ENCODE data around the gene SLC22A4.

DNA sequence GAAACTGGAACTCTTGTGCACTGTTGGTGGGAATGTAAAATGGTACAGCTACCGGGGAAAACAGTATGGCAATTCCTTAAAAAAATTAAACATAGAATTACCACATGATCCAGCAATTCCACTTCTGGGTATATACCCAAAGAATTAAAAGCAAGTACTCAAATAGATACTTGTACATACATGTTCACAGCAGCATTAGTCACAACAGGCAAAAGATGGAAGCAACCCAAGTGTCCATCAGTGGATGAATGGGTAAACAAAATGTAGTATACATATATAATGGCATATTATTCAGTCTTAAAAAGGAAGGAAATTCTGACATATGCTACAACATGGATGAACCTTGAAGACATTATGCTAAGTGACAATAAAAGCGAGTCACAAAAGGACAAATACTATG lies 67.9 kb downstream of the SLC22A4 start:
- TF ChIP-seq, protein P1, sequence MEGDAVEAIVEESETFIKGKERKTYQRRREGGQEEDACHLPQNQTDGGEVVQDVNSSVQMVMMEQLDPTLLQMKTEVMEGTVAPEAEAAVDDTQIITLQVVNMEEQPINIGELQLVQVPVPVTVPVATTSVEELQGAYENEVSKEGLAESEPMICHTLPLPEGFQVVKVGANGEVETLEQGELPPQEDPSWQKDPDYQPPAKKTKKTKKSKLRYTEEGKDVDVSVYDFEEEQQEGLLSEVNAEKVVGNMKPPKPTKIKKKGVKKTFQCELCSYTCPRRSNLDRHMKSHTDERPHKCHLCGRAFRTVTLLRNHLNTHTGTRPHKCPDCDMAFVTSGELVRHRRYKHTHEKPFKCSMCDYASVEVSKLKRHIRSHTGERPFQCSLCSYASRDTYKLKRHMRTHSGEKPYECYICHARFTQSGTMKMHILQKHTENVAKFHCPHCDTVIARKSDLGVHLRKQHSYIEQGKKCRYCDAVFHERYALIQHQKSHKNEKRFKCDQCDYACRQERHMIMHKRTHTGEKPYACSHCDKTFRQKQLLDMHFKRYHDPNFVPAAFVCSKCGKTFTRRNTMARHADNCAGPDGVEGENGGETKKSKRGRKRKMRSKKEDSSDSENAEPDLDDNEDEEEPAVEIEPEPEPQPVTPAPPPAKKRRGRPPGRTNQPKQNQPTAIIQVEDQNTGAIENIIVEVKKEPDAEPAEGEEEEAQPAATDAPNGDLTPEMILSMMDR (IDR thresholded peaks at IDR 0.05) = no peak
- TF ChIP-seq POLR2A (IDR thresholded peaks at IDR 0.05) = no peak

All from ovary (tissue), 3 donors.